Hypothalamus (tissue), 51 donors: ENCODE data around the gene DNAH17.

Source experiments
- DNase-seq, 51 donors: peaks; one replicate each; lab custom pipeline; 2025; lab: John Stamatoyannopoulos, UW

DNAH17 gene

DNA sequence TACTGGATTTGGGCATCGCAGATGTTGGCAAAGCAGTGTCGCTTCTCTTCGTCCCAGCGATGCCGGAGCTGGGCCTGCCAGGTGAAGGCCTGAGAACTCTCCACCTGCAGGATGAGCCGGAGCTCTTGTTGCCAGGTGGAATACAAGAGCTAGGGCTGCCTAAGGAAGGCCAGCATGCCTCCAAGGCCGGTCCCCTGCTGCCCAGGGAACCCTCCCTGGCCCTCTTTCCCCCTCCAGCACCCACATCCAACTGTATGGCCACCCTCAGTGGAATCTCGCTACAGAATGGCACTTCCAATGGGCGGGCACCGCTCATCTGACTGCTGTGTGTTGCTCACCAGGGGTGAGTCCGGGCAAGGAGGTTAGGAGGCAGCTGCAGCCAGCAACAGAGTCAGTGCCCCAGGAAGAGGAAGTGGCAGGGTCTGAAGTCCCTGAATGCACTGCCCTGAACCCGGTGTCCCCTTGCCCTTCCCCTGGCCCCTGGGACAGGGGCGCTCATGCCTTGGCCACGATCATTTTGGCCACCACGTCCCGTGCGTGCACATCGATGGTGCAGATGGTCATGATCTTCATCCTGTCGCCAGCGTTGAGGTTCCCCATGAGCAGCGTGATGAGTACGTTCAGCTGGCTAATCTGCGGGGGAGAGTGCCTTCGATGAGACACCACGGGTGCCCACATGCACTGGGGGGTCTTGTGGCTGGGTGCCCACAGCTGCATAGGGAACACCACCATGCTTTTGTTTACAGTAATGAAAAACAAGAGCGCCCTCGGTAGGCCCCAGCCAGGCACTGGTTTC lies 75.8 kb downstream of the DNAH17 start:
- DNase-seq, result no peak

DNA sequence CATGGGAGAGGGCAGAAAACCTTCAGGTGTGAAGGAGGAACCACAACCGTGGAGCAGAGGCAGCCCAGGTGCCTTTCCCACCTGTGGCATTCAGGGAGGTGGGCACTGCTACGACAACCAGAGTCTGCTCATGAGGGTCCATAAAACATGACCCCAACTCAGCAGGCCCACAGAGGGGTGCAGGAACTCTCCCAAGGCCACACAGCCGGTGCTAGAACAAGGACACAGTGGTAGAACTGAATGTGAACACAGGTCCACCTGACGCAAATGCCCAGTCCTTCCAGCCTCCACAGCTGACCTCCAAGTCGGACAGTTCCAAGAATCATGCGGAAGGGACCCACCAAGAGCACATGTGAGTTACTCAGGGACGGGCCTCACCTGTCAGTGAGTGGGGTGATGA lies 76.4 kb downstream of the DNAH17 start:
- DNase-seq, result no peak

GRCh38 chr17:78499715-78500540 lies 77.3 kb downstream of the DNAH17 start:
- DNase-seq, result no peak

GRCh38 chr17:78498848-78499247 lies 78.3 kb downstream of the DNAH17 start:
- DNase-seq, result no peak

- DNase-seq, result peak in 48 of 51 donors; percentile 11 to 87 (median 64)
These were observed 80.1 kb downstream of the DNAH17 start for GRCh38 chr17:78497115-78497540.

DNA sequence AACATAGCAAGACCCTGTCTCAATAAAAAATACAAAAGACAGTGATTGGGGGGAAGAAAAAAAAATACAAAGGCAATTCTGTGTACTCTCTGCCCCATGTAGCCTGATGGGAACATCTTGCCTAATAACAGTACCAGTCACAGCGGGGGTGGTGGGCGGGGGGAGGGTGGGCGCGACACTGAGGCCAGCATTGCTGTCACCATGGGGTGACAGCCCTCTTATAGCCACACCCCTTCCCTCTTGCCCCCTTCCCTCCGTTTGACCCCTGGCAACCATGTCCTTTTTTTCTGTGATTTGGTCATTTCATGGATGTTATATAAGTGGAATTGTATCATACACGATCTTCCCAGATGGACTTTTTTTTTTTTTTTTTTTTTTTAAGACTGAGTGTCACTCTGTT lies 80.9 kb downstream of the DNAH17 start:
- peak in 13 of 51 donors; percentile 4 to 59 (median 36) for DNase-seq

GRCh38 chr17:78495634-78496033 lies 81.6 kb downstream of the DNAH17 start:
- no peak for DNase-seq

- DNase-seq, result no peak
These were observed 82.4 kb downstream of the DNAH17 start for GRCh38 chr17:78494696-78495330.

- DNase-seq, result no peak
These were observed 83.1 kb downstream of the DNAH17 start for GRCh38 chr17:78493853-78494695.

- DNase-seq, result peak in 2 of 51 donors; percentile 24 to 43
These were observed 83.7 kb downstream of the DNAH17 start for GRCh38 chr17:78493450-78493849.

DNA sequence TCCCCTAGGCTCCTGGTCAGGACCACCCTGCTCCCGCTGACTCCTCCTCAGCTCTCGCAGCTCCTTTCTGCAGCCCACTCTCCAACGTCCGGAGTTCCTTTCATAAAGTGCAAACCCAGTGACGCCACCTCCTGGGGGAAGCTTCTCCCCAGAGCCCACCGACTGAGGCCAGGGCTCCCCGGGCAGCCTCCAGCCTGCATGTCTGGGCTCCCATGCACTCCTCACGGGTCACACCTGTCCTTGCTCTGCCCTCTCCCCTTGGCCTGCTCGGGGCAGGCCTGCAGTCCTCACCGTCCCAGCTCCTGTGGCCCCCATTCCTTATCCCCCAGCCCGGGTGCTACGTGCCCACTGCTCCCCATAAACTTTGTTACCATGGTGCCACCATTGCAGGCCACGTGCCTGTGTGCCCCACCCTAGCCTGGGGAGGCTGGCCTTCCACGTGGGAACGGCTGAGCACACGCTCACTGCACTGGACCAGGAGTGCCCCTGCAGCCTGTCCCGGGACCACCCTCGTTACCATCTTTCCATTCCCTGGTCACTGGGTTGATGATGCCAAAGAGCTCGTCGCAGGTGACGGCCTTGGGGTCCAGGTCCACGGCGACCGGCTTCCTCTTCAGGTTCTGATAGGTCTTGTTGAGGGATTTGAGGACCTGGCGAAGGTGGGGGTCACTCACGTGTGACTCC lies 84.9 kb downstream of the DNAH17 start:
- DNase-seq, result no peak

- DNase-seq, result no peak
These were observed 85.7 kb downstream of the DNAH17 start for GRCh38 chr17:78491236-78492115.

DNA sequence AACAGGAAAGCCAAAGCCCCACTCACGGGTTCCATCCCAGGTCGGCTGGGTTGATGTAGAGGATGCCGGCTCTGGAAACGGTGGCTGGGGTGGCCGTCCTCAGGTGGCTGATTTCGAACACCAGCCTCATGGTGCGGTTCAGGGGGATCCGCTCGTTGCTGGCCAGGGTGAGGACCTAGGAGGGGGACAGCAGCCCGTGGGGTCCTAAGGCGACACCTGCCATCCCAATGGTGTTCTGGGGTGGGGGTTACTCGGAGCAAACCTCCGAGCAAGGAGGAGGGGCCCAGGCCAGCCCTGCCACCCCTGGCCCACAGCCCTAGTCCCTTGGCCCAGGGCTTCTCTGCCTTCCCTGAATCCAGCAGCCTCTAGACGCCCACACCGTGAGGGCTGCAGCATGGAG lies 86.5 kb downstream of the DNAH17 start:
- no peak for DNase-seq

GRCh38 chr17:78490156-78490555 lies 87.0 kb downstream of the DNAH17 start:
- no peak for DNase-seq

DNA sequence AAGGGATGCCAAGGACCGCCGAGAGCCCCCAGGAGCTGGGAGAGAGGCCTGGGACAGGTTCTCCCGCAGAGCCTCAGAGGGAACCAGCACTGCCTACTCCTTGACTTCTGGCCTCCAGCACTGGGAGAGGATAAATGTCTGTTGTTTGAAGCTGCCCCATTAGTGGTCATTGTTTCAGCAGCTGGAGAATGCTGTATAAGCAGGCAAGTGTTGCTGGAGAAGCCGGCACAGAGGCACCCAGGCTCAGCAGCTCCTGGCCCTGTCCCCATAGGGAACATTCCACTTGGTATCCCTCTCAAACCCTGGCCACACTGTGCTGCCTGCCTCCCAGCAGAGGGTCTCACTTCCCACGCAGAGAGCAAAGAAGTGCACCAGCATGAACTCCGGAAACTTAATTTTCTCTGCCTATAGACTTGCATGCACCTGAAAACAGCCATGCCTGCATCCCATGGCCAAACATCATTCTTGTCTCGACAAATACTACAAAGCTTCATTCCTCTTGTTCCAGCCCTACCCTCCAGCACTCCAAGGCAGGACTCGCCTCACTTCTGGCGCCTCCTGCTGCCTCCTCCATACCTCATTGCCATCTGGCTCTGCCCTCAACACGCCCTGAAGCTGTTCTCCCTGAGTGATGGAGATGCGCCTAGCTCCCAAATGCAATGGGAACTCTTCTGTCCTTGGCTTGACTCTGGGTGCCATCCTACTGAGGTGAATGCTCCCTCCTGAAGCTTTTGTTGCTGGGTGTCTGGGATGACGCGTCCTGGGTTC lies 88.1 kb downstream of the DNAH17 start:
- DNase-seq, result peak in 14 of 51 donors; percentile 10 to 73 (median 30)

DNA sequence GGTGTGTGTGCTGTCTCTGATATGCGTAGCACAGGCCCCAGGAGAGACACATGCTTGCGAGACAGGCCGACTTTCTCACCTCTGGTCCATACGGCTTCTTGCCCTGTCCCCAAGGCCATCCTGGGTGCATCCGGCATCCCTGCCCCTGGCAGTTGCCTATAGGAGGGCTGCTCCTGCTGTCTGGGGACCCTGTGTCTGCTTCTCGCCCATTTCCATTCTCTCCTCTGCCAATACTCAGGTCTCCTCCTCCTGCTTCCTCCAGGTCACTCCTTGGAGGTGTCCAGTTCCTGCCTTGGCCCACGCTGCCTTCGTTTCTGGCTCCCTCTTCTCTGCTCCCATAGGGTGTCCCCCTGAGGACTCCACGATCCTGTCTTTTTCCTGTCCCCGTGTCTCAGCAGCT lies 89.0 kb downstream of the DNAH17 start:
- no peak for DNase-seq

GRCh38 chr17:78486946-78487680 lies 90.1 kb downstream of the DNAH17 start:
- DNase-seq, result no peak
